Fibroblast of mammary gland (primary cell): ENCODE results near the gene EMC6.
A peak's percentile ranks its signal among the peaks of the same experiment; 100 is the strongest.

Source experiments
- DNase-seq: peaks from one replicate; pipeline ENCODE4 v3.0.0-alpha.2; 2010; ENCODE audit warnings: low read depth
- H3K4me3 ChIP-seq: 2 replicates; pipeline ENCODE4 v1.5.1; 2011; ENCODE audit warnings: low read depth, mild to moderate bottlenecking, low read length, moderate library complexity; ENCODE audit not compliant: control insufficient read depth
- CTCF ChIP-seq: conservative IDR thresholded peaks from 2 replicates; pipeline ENCODE4 v1.5.1; 2011; ENCODE audit warnings: low read depth, low read length, inconsistent platforms; ENCODE audit not compliant: control insufficient read depth, insufficient read depth

EMC6 gene

GRCh38 chr17:3641717-3642486, 26.7 kb upstream of the EMC6 start:
- TF ChIP-seq CTCF, result no peak
- H3K4me3 ChIP-seq, result no peak overlapping the region
- no peak for DNase-seq

- H3K4me3 ChIP-seq, result no peak overlapping the region
- no peak for DNase-seq
- TF ChIP-seq CTCF, result no peak
Measured at GRCh38 chr17:3643889-3644349, 24.7 kb upstream of the EMC6 start.

- no peak for DNase-seq
- no peak for TF ChIP-seq CTCF
- H3K4me3 ChIP-seq, result no peak overlapping the region
Measured at GRCh38 chr17:3645310-3645709, 23.3 kb upstream of the EMC6 start.

- no peak for DNase-seq
- no peak for TF ChIP-seq CTCF
- no peak overlapping the region for H3K4me3 ChIP-seq
Measured at GRCh38 chr17:3647251-3647650, 21.4 kb upstream of the EMC6 start.

- peak; percentile 51 for TF ChIP-seq CTCF
- no peak overlapping the region for H3K4me3 ChIP-seq
- peak; percentile 68 for DNase-seq
Measured at GRCh38 chr17:3647769-3648555, 20.6 kb upstream of the EMC6 start.

GRCh38 chr17:3655766-3656165, 12.8 kb upstream of the EMC6 start:
- no peak for TF ChIP-seq CTCF
- no peak for DNase-seq
- no peak overlapping the region for H3K4me3 ChIP-seq
